HAP-1 (cell line): ENCODE measurements around the gene KLK10.
A peak's percentile ranks its signal among the peaks of the same experiment; 100 is the strongest.
"Not testable (repeated sequence)": the region's sequence is repeated elsewhere in the genome, so short reads cannot be mapped to it uniquely, and the experiment has no call there.

Experiments
- DNase-seq, 2 experiments: peaks; one replicate each; pipeline ENCODE4 v3.0.0-alpha.2; 2016 to 2020; ENCODE audit warnings: low spot score in 2 of 2
- H3K27me3 ChIP-seq: fragments of 250-450 bp; sonication (Bioruptor Pico); 2 replicates; pipeline ENCODE4 v1.5.1; 2020; ENCODE audit warnings: low read depth, mild to moderate bottlenecking, moderate library complexity
- H3K36me3 ChIP-seq: fragments of 250-450 bp; sonication (Bioruptor Pico); replicated peaks from 2 replicates; pipeline ENCODE4 v1.5.1; 2020; ENCODE audit warnings: mild to moderate bottlenecking
- H3K4me1 ChIP-seq: fragments of 250-450 bp; sonication (Bioruptor Pico); 2 replicates; pipeline ENCODE4 v1.5.1; 2020; ENCODE audit warnings: mild to moderate bottlenecking
- H3K4me3 ChIP-seq: fragments of 250-450 bp; sonication (Bioruptor Pico); 2 replicates; pipeline ENCODE4 v1.5.1; 2020; ENCODE audit warnings: mild to moderate bottlenecking, moderate library complexity
- H3K9me3 ChIP-seq: fragments of 250-450 bp; sonication (Bioruptor Pico); 2 replicates; pipeline ENCODE4 v1.5.1; 2020; ENCODE audit warnings: mild to moderate bottlenecking, moderate library complexity
- in situ Hi-C: fragments of 300-500 bp; cut with MboI; formaldehyde crosslinking; loops from 3 replicates; pipeline ENCODE4 v1.14.3; 2020; ENCODE audit warnings: low sequenced_read_pairs, inconsistent platforms, mixed read lengths

KLK10 gene

DNA sequence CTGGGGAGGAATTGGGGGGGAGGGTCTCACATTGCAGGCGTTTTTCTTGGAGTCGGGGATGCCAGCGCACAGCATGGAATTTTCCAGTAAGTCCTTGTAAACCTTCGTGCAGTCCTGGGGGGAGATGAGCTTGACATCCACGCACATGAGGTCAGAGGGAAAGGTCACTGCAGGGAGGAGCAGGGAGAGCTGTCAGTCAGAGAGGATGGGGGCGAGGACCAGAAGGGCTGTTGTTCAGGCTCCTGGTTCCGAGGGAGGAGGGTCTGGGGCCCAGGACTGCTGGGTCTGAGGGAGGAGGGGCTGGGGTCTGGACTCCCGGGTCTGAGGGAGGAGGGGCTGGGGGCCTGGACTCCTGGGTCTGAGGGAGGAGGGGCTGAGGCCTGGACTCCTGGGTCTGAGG is 39.8 kb downstream of the KLK10 start:
- Histone ChIP-seq H3K4me3 (no peak overlapping the region), H3K9me3 (no peaks in the 10 kb centered on the region), H3K36me3 (no peaks in the 10 kb centered on the region), H3K4me1 (no peaks in the 10 kb centered on the region), H3K27me3 (no peaks in the 10 kb centered on the region)
- in situ Hi-C loops = no loop called here
- no peak for DNase-seq

GRCh38 chr19:50978772-50979390 is 40.6 kb downstream of the KLK10 start:
- no peak for DNase-seq
- in situ Hi-C loops = no loop called here
- H3K27me3 ChIP-seq = 0 out of 2 replicates have a peak, but pooled peaks cover 2% of the 10 kb centered on the region
- no peaks in the 10 kb centered on the region for H3K4me1 ChIP-seq
- no peaks in the 10 kb centered on the region for H3K36me3 ChIP-seq
- no peak overlapping the region for H3K4me3 ChIP-seq
- no peaks in the 10 kb centered on the region for H3K9me3 ChIP-seq

- Histone ChIP-seq H3K4me1 (no peaks in the 10 kb centered on the region), H3K4me3 (no peak overlapping the region), H3K36me3 (no peaks in the 10 kb centered on the region), H3K9me3 (no peaks in the 10 kb centered on the region), H3K27me3 (0 out of 2 replicates have a peak, but pooled peaks cover 2% of the 10 kb centered on the region)
- in situ Hi-C loops = no loop called here
- peak in 1 of 2 experiments; percentile 3 for DNase-seq
Observed at GRCh38 chr19:50977626-50978025, 41.9 kb downstream of the KLK10 start.

- in situ Hi-C loops = no loop called here
- DNase-seq = no peak
- H3K9me3 ChIP-seq = no peaks in the 10 kb centered on the region
- no peaks in the 10 kb centered on the region for H3K4me1 ChIP-seq
- H3K4me3 ChIP-seq = no peak overlapping the region
- peaks cover 2% of the 10 kb centered on the region; the same call in 1 of the 2 replicates for H3K27me3 ChIP-seq
- no peaks in the 10 kb centered on the region for H3K36me3 ChIP-seq
Observed at GRCh38 chr19:50975766-50976165, 43.7 kb downstream of the KLK10 start.

DNA sequence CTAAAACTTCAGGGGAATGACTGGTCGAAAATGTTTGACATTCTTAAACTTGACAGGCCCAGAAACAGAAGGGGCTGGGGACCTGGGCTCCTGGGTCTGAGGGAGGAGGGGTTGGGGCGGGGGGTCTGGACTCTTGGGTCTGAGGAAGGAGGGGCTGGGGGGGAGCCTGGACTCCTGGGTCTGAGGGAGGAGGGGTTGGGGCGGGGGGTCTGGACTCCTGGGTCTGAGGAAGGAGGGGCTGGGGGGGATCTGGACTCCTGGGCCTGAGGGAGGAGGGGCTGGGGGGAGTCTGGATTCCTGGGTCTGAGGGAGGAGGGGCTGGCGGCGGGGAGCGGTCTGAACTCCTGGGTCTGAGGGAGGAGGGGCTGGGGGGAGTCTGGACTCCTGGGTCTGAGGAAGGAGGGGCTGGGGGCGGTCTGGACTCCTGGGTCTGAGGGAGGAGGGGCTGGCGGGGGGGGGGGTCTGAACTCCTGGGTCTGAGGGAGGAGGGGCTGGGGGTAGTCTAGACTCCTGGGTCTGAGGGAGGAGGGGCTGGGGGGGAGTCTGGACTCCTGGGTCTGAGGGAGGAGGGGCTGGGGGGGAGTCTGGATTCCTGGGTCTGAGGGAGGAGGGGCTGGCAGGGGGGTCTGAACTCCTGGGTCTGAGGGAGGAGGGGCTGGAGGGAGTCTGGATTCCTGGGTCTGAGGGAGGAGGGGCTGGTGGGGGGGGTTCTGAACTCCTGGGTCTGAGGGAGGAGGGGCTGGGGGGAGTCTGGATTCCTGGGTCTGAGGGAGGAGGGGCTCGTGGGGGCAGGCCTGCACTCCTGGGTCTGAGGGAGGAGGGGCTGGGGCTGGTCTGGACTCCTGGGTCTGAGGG is 44.6 kb downstream of the KLK10 start:
- H3K4me1 ChIP-seq = no peaks in the 10 kb centered on the region
- in situ Hi-C loops = no loop called here
- no peaks in the 10 kb centered on the region for H3K36me3 ChIP-seq
- peaks cover 2% of the 10 kb centered on the region; the same call in 1 of the 2 replicates for H3K27me3 ChIP-seq
- no peaks in the 10 kb centered on the region for H3K9me3 ChIP-seq
- H3K4me3 ChIP-seq = no peak overlapping the region
- no peak for DNase-seq

- no peak overlapping the region for H3K4me3 ChIP-seq
- H3K4me1 ChIP-seq = no peaks in the 10 kb centered on the region
- no peaks in the 10 kb centered on the region for H3K9me3 ChIP-seq
- no peaks in the 10 kb centered on the region for H3K36me3 ChIP-seq
- peaks cover 5% of the 10 kb centered on the region; the same call in 1 of the 2 replicates for H3K27me3 ChIP-seq
- no peak for DNase-seq
- in situ Hi-C loops = no loop called here
Observed at GRCh38 chr19:50972795-50973376, 46.6 kb downstream of the KLK10 start.

DNA sequence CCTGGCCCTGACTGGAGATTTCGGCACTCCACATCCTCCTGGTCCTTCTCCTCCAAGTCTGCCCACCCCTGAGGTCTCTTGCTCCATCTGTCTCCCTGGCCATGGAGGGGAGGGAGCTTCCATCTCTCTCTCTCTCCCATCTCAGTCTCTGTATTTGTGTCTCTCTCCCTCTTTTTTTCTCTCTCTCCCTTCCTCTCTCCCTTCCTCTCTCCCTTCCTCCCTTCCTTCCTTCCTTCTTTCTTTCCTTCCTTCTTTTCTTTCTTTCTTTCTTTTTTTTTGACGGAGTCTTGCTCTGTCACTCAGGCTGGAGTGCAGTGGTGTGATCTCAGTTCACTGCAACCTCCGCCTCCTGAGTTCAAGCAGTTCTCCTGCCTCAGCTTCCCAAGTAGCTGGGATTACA is 49.7 kb downstream of the KLK10 start:
- in situ Hi-C loops, H3K4me1 ChIP-seq, H3K36me3 ChIP-seq, DNase-seq, H3K4me3 ChIP-seq, H3K9me3 ChIP-seq, H3K27me3 ChIP-seq: not testable (repeated sequence)

GRCh38 chr19:50969413-50969760 is 50.1 kb downstream of the KLK10 start, which contains the start of gene KLK6:
KLK6 (minus strand) TSS chr19:50969591; CDS start chr19:50968104, 1,487 bp downstream.
- no peak for DNase-seq
- Histone ChIP-seq H3K9me3 (no peaks in the 10 kb centered on the region), H3K27me3 (peaks cover 5% of the 10 kb centered on the region; the same call in 1 of the 2 replicates), H3K4me1 (no peaks in the 10 kb centered on the region), H3K4me3 (no peak within 1 kb of the TSS), H3K36me3 (no peaks in the 10 kb centered on the region)
- in situ Hi-C loops = no loop called here

DNA sequence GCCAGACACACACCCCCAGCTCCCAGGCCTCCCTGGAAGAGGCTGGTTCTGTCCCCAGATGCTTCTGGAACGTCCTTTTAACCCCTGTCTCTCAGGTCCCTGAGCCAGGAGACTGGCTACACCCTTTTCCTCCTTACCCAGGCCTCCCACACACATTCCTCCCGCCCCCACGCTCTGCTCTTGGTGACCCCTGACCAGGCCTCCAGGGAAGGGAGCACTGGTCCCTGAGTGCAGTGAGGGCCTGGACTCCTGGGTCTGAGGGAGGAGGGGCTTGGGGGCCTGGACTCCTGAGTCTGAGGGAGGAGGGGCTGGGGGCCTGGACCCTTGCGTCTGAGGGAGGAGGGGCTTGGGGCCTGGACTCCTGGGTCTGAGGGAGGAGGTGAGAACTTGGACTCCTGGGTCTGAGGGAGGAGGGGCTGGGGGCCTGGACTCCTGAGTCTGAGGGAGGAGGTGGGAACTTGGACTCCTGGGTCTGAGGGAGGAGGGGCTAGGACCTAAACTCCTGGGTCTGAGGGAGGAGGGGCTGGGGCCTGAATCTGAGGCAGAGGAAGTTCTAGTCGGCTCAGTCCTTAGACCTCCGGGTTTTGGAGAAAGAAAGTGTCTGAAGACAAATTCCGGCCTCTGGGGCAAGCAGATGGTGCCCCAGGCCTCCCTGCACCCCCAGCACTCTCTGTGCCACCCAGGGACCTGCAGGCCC is 50.6 kb downstream of the KLK10 start:
- Histone ChIP-seq H3K36me3 (no peaks in the 10 kb centered on the region), H3K9me3 (no peaks in the 10 kb centered on the region), H3K4me3 (no peak overlapping the region), H3K27me3 (peaks cover 3% of the 10 kb centered on the region; the same call in 1 of the 2 replicates), H3K4me1 (no peaks in the 10 kb centered on the region)
- in situ Hi-C loops = no loop called here
- no peak for DNase-seq

DNA sequence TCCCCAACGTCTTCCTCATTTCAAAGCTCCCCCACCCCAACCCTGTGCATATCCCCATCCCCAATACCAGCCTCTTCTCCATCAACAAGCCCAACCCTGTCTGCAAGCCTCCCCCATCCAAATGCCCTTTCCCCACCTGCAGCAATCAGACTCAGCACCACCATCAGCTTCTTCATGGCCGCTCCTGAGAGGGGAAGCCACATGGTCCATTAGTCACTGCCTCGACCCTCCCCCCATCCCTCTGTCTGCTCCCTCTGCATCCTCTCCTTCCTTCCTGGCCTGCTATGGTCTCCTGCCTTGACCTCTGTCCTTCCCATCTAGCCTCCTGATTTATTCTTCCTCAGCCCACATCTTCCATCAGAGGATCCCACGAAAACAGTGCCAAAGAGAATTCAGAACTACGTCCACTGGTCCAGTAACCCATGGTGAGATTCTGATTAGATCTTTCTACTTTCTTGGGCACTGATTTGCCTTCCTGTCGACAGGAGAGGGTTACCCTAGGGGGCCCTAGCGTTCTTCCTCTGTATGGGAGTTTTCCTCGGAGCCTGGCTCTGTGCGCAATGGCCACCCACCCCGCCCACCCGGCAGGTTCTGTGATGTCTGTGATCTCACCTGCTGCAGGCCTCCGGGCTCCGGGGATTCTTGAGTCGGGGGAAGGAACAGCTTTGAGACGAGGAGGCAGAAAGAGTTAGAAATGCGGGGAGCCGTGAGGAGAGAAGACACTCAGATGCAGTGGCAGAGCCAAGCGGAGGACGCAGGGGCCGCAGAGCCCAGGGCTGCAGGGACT is 51.4 kb downstream of the KLK10 start:
- peaks cover 3% of the 10 kb centered on the region; the same call in 1 of the 2 replicates for H3K27me3 ChIP-seq
- no peak overlapping the region for H3K4me3 ChIP-seq
- in situ Hi-C loops = no loop called here
- H3K9me3 ChIP-seq = no peaks in the 10 kb centered on the region
- no peak for DNase-seq
- H3K4me1 ChIP-seq = no peaks in the 10 kb centered on the region
- H3K36me3 ChIP-seq = no peaks in the 10 kb centered on the region

- Histone ChIP-seq H3K9me3 (no peaks in the 10 kb centered on the region), H3K4me3 (no peak overlapping the region), H3K27me3 (no peaks in the 10 kb centered on the region; the same call in 1 of the 2 replicates), H3K4me1 (no peaks in the 10 kb centered on the region), H3K36me3 (no peaks in the 10 kb centered on the region)
- in situ Hi-C loops = no loop called here
- DNase-seq = no peak
Observed at GRCh38 chr19:50964266-50964665, 55.2 kb downstream of the KLK10 start.

DNA sequence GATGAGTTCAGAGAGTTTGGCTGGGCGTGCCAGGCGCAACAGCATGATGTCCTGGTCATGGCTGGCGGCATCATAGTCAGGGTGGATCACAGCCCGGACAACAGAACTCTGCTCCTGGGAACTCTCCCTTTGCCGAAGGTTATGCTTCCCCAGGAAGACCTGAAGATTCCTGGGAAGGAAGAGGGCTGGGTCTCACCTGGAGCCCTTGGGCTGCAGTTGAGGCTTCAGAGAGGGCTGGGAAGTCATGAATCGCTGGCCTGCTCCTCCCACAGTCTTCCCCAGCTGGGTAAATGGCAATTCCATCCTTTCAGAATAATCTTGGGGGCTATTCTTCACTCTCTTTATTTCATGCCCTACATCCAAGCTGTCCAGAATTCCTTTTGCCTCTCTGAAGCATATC is 56.1 kb downstream of the KLK10 start:
- no peaks in the 10 kb centered on the region for H3K27me3 ChIP-seq
- no peak overlapping the region for H3K4me3 ChIP-seq
- H3K4me1 ChIP-seq = no peaks in the 10 kb centered on the region
- no peaks in the 10 kb centered on the region for H3K9me3 ChIP-seq
- in situ Hi-C loops = no loop called here
- no peaks in the 10 kb centered on the region for H3K36me3 ChIP-seq
- no peak for DNase-seq
